NCI-H748 treated with DMSO at 0.1 percent for 48 hours (cell line): Measurements from ENCODE around the gene CHMP3.
"Not testable (repeated sequence)": the region's sequence is repeated elsewhere in the genome, so short reads cannot be mapped to it uniquely, and the experiment has no call there.

Experiments
- DNase-seq: peaks from one replicate; lab custom pipeline; 2025; lab: John Stamatoyannopoulos, UW

The CHMP3 gene

GRCh38 chr2:86549440-86549839 lies 13.8 kb downstream of the CHMP3 start:
- not testable (repeated sequence) for DNase-seq

- DNase-seq, result not testable (repeated sequence)
These were observed 14.3 kb downstream of the CHMP3 start for GRCh38 chr2:86548913-86549396.

- DNase-seq, result not testable (repeated sequence)
These were observed 14.9 kb downstream of the CHMP3 start for GRCh38 chr2:86548165-86548912.

- not testable (repeated sequence) for DNase-seq
These were observed 17.8 kb downstream of the CHMP3 start for GRCh38 chr2:86545296-86545924.

- not testable (repeated sequence) for DNase-seq
These were observed 18.8 kb downstream of the CHMP3 start for GRCh38 chr2:86544278-86545099.

GRCh38 chr2:86543793-86544192 lies 19.4 kb downstream of the CHMP3 start:
- peak; percentile 39 for DNase-seq

- DNase-seq, result no peak
These were observed 19.9 kb downstream of the CHMP3 start for GRCh38 chr2:86543335-86543734.

- DNase-seq, result no peak
These were observed 20.4 kb downstream of the CHMP3 start for GRCh38 chr2:86542814-86543213.

GRCh38 chr2:86541334-86541733 lies 21.9 kb downstream of the CHMP3 start:
- DNase-seq, result no peak

- DNase-seq, result no peak
These were observed 29.7 kb downstream of the CHMP3 start for GRCh38 chr2:86533589-86533988.

- DNase-seq, result no peak
These were observed 37.6 kb downstream of the CHMP3 start for GRCh38 chr2:86525421-86526340.

- DNase-seq, result no peak
These were observed 39.8 kb downstream of the CHMP3 start for GRCh38 chr2:86523491-86523890.

GRCh38 chr2:86522711-86523110 lies 40.5 kb downstream of the CHMP3 start:
- DNase-seq, result no peak

- DNase-seq, result no peak
These were observed 41.3 kb downstream of the CHMP3 start for GRCh38 chr2:86521922-86522321.

- DNase-seq, result no peak
These were observed 43.1 kb downstream of the CHMP3 start for GRCh38 chr2:86520153-86520552.

GRCh38 chr2:86519349-86519748 lies 43.9 kb downstream of the CHMP3 start:
- DNase-seq, result no peak

GRCh38 chr2:86518481-86518880 lies 44.8 kb downstream of the CHMP3 start:
- no peak for DNase-seq

- DNase-seq, result no peak
These were observed 49.1 kb downstream of the CHMP3 start for GRCh38 chr2:86513948-86514660.

GRCh38 chr2:86512892-86513291 lies 50.4 kb downstream of the CHMP3 start:
- DNase-seq, result no peak

- DNase-seq, result no peak
These were observed 51.2 kb downstream of the CHMP3 start for GRCh38 chr2:86512034-86512433.

- DNase-seq, result no peak
These were observed 52.8 kb downstream of the CHMP3 start for GRCh38 chr2:86510436-86510933.
